IMR-90 (cell line): ENCODE results near the gene MGAT4A. TPM values are rescaled to one million over a fixed set of nuclear protein-coding genes. Genes with fewer than 3 reads are reported as not detected.

Experiments
- ATAC-seq: fragments of 200-7000 bp; cut with Tn5 transposase; 2 replicates; pipeline ENCODE4 v1.9.1; 2020; ENCODE audit warnings: low read depth, mild to moderate bottlenecking, moderate library complexity
- BruUV-seq: library from RNA; stranded (reverse); fragments of 400-500 nt; replicated peaks from 2 replicates; lab custom pipeline; 2021; lab: Mats Ljungman, UMichigan
- CTCF ChIA-PET: fragments of 300-600 bp; formaldehyde crosslinking; extraction: SDS; loops from one replicate; lab custom pipeline; 2021; ENCODE audit warnings: antibody characterized with exemption; lab: Yijun Ruan, JAX
- POLR2A ChIA-PET: fragments of 300-600 bp; sonication (Branson Sonifier 250); formaldehyde crosslinking; loops from one replicate; lab custom pipeline; 2022; ENCODE audit warnings: antibody characterized with exemption; ENCODE audit not compliant: unreplicated experiment; lab: Charles Lee
- DNase-seq: peaks from one replicate; pipeline ENCODE4 v3.0.0; 2013
- H2AFZ ChIP-seq: replicated peaks from 2 replicates; pipeline ENCODE3; 2013; ENCODE audit warnings: low read length, mild to moderate bottlenecking; ENCODE audit not compliant: poor library complexity
- H2AK5ac ChIP-seq: 2 replicates; pipeline ENCODE4 v1.6.1; 2013; ENCODE audit warnings: low read depth, low read length, inconsistent platforms
- H2AK9ac ChIP-seq: replicated peaks from 2 replicates; pipeline ENCODE3; 2013; ENCODE audit warnings: mild to moderate bottlenecking, low read depth, low read length, moderate library complexity; ENCODE audit not compliant: poor library complexity
- H2BK120ac ChIP-seq: 2 replicates; pipeline ENCODE4 v1.6.1; 2013; ENCODE audit warnings: low read depth, low read length, inconsistent platforms
- H2BK15ac ChIP-seq: 3 replicates; pipeline ENCODE4 v1.6.1; 2013; ENCODE audit warnings: low read depth, low read length, inconsistent platforms
- H2BK20ac ChIP-seq: 2 replicates; pipeline ENCODE4 v1.6.1; 2013; ENCODE audit warnings: low read depth, mild to moderate bottlenecking, inconsistent platforms, low read length, moderate library complexity
- H2BK5ac ChIP-seq: 2 replicates; pipeline ENCODE4 v1.6.1; 2013; ENCODE audit warnings: mild to moderate bottlenecking, low read depth, low read length, inconsistent platforms; ENCODE audit not compliant: poor library complexity, severe bottlenecking
- H3K14ac ChIP-seq: replicated peaks from 2 replicates; pipeline ENCODE4 v1.6.1; 2013; ENCODE audit warnings: low read depth, low read length, inconsistent platforms
- H3K18ac ChIP-seq: 2 replicates; pipeline ENCODE4 v1.6.1; 2013; ENCODE audit warnings: low read depth, low read length, control low read depth
- H3K23ac ChIP-seq: 2 replicates; pipeline ENCODE4 v1.6.1; 2013; ENCODE audit warnings: low read depth, low read length, inconsistent platforms
- H3K27ac ChIP-seq: 2 replicates; pipeline ENCODE4 v1.5.1; 2013; ENCODE audit warnings: mild to moderate bottlenecking, control low read depth, low read length; ENCODE audit not compliant: insufficient read depth
- H3K27me3 ChIP-seq: 2 replicates; pipeline ENCODE4 v1.6.1; 2013; ENCODE audit warnings: low read length; ENCODE audit not compliant: control insufficient read depth, insufficient read depth
- H3K36me3 ChIP-seq: 2 replicates; pipeline ENCODE4 v1.6.1; 2013; ENCODE audit warnings: low read length, mixed read lengths; ENCODE audit not compliant: control insufficient read depth, insufficient read depth
- H3K4ac ChIP-seq: 2 replicates; pipeline ENCODE4 v1.6.1; 2013; ENCODE audit warnings: low read depth, low read length, inconsistent platforms
- H3K4me1 ChIP-seq: 2 replicates; pipeline ENCODE4 v1.6.1; 2013; ENCODE audit warnings: low read length, mixed read lengths; ENCODE audit not compliant: control insufficient read depth, insufficient read depth
- H3K4me2 ChIP-seq: 2 replicates; pipeline ENCODE4 v1.6.1; 2013; ENCODE audit warnings: low read depth, mild to moderate bottlenecking, control low read depth, low read length, moderate library complexity
- H3K4me3 ChIP-seq: 2 replicates; pipeline ENCODE4 v1.5.1; 2013; ENCODE audit warnings: low read depth, mild to moderate bottlenecking, control low read depth, low read length, moderate library complexity; ENCODE audit not compliant: insufficient read depth
- H3K56ac ChIP-seq: 2 replicates; pipeline ENCODE4 v1.6.1; 2013; ENCODE audit warnings: low read length, inconsistent platforms; ENCODE audit not compliant: insufficient read depth; ENCODE audit errors: extremely low read depth
- H3K79me1 ChIP-seq, 2 experiments: 2 replicates each; pipeline ENCODE4 v1.6.1; 2013; ENCODE audit warnings: low read length in 2 of 2, inconsistent platforms in 1 of 2, low read depth in 1 of 2
- H3K9ac ChIP-seq: 2 replicates; pipeline ENCODE4 v1.6.1; 2013; ENCODE audit warnings: low read depth, low read length, control low read depth
- H3K9me1 ChIP-seq: 2 replicates; pipeline ENCODE4 v1.6.1; 2013; ENCODE audit warnings: low read length, inconsistent platforms; ENCODE audit not compliant: insufficient read depth
- H3K9me3 ChIP-seq: 2 replicates; pipeline ENCODE4 v1.6.1; 2013; ENCODE audit warnings: low read length; ENCODE audit not compliant: control insufficient read depth, insufficient read depth
- H4K20me1 ChIP-seq: 2 replicates; pipeline ENCODE4 v1.6.1; 2013; ENCODE audit warnings: low read length, inconsistent platforms; ENCODE audit not compliant: insufficient read depth
- H4K5ac ChIP-seq: 2 replicates; pipeline ENCODE4 v1.6.1; 2013; ENCODE audit warnings: mild to moderate bottlenecking, low read depth, low read length, control low read depth
- H4K8ac ChIP-seq, 2 experiments: 2 replicates each; pipeline ENCODE4 v1.6.1; 2013; ENCODE audit warnings: low read depth in 2 of 2, low read length in 2 of 2, control low read depth in 1 of 2, inconsistent platforms in 1 of 2
- H4K91ac ChIP-seq: 2 replicates; pipeline ENCODE4 v1.6.1; 2013; ENCODE audit warnings: low read depth, low read length, inconsistent platforms; ENCODE audit not compliant: insufficient read depth
- ELK1 ChIP-seq: fragments of 150-350 bp; IDR thresholded peaks from 2 replicates; pipeline ENCODE4 v1.6.1; 2016; ENCODE audit warnings: low read depth, mild to moderate bottlenecking, low read length, moderate library complexity, borderline replicate concordance
- NFE2L2 ChIP-seq: fragments of 150-350 bp; IDR thresholded peaks from 2 replicates; pipeline ENCODE4 v1.6.1; 2016; ENCODE audit warnings: low read depth, mild to moderate bottlenecking, low read length
- POLR2A ChIP-seq: IDR thresholded peaks from 2 replicates; pipeline ENCODE4 v1.6.1; 2012; ENCODE audit warnings: mild to moderate bottlenecking, low read depth, low read length
- WGBS, 2 experiments: methylation state at CpG; one replicate each; pipeline versions ENCODE4 v1.1.5 to v1.1.7; 2013; ENCODE audit warnings: missing lambda C conversion rate in 2 of 2; ENCODE audit not compliant: insufficient read length in 1 of 2; ENCODE audit errors: extremely low coverage in 2 of 2; 5-methylcytosine and 5-hydroxymethylcytosine counted together
- dilution Hi-C: fragments of 300-500 bp; cut with HindIII; formaldehyde crosslinking; loops from one replicate; pipeline ENCODE4 v1.14.3; 2018; ENCODE audit warnings: low sequenced_read_pairs; ENCODE audit not compliant: unreplicated experiment
- in situ Hi-C: fragments of 300-500 bp; cut with MboI; formaldehyde crosslinking; loops from 3 replicates; pipeline ENCODE4 v1.14.3; 2019; ENCODE audit warnings: low sequenced_read_pairs, inconsistent platforms, mixed read lengths
- intact Hi-C: fragments of 100-400 bp; cut with micrococcal nuclease; formaldehyde crosslinking; loops from 2 replicates; pipeline ENCODE4 v1.10.0; 2022
- polyA plus RNA-seq, 3 experiments: library from polyadenylated mRNA; depleted of rRNA; stranded (reverse); fragments of >200 nt; gene quantifications; 2 replicates each; pipeline ENCODE4 v1.2.3, GENCODE V29; 2012; ENCODE audit warnings: low replicate concordance in 1 of 3
- total RNA-seq: library from RNA; depleted of rRNA; stranded (reverse); fragments of >200 nt; gene quantifications from 2 replicates; pipeline ENCODE4 v1.2.3, GENCODE V29; 2012
- TF ChIP-seq, protein P1 (sequence below): conservative IDR thresholded peaks from 2 replicates; pipeline ENCODE4 v1.5.1; 2012; ENCODE audit warnings: mild to moderate bottlenecking, low read depth, low read length, improper control_type of control experiment

Gene MGAT4A
- total and polyA plus RNA-seq, 2 of the 4 experiments (the other 2 are of a cell fraction) = under 0.01 TPM; not detected in 1

GRCh38 chr2:98763209-98763951 is 32.4 kb upstream of the MGAT4A start:
- H2AFZ ChIP-seq = no peak overlapping the region
- peaks cover 14% of the 10 kb centered on the region for H3K27me3 ChIP-seq
- H3K9ac ChIP-seq = no peak overlapping the region
- H3K9me3 ChIP-seq = no peaks in the 10 kb centered on the region
- dilution Hi-C loops = no loop called here
- H3K18ac ChIP-seq = no peak overlapping the region
- no peak overlapping the region for H4K91ac ChIP-seq
- H4K20me1 ChIP-seq = no peaks in the 10 kb centered on the region
- no peak overlapping the region for H2BK120ac ChIP-seq
- intact Hi-C loops = no loop called here
- no CpG with 5 or more reads among the region's 6 CpGs for WGBS, 2 experiments
- no peak overlapping the region for H2BK15ac ChIP-seq
- no peak overlapping the region for H3K4ac ChIP-seq
- H3K23ac ChIP-seq = no peak overlapping the region
- no TSS peak for BruUV-seq
- H3K56ac ChIP-seq = no peak overlapping the region
- in situ Hi-C loops = no loop called here
- TF ChIP-seq POLR2A (no peak), ELK1 (no peak), NFE2L2 (no peak)
- TF ChIP-seq, protein P1, sequence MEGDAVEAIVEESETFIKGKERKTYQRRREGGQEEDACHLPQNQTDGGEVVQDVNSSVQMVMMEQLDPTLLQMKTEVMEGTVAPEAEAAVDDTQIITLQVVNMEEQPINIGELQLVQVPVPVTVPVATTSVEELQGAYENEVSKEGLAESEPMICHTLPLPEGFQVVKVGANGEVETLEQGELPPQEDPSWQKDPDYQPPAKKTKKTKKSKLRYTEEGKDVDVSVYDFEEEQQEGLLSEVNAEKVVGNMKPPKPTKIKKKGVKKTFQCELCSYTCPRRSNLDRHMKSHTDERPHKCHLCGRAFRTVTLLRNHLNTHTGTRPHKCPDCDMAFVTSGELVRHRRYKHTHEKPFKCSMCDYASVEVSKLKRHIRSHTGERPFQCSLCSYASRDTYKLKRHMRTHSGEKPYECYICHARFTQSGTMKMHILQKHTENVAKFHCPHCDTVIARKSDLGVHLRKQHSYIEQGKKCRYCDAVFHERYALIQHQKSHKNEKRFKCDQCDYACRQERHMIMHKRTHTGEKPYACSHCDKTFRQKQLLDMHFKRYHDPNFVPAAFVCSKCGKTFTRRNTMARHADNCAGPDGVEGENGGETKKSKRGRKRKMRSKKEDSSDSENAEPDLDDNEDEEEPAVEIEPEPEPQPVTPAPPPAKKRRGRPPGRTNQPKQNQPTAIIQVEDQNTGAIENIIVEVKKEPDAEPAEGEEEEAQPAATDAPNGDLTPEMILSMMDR = no peak
- ChIA-PET CTCF (no interaction called here), POLR2A (no interaction called here)
- no peak overlapping the region for H3K27ac ChIP-seq
- no peaks in the 10 kb centered on the region for H3K79me1 ChIP-seq
- H3K9me1 ChIP-seq = no peaks in the 10 kb centered on the region
- no peak overlapping the region for H4K8ac ChIP-seq
- H3K4me2 ChIP-seq = no peak overlapping the region
- H4K5ac ChIP-seq = no peak overlapping the region
- H2AK9ac ChIP-seq = no peak overlapping the region
- no peaks in the 10 kb centered on the region for H3K36me3 ChIP-seq
- H2BK5ac ChIP-seq = no peak overlapping the region
- H2BK20ac ChIP-seq = no peak overlapping the region
- H3K4me3 ChIP-seq = no peak overlapping the region
- H3K4me1 ChIP-seq = no peaks in the 10 kb centered on the region
- ATAC-seq (no peak), DNase-seq (no peak)
- H3K14ac ChIP-seq = no peak overlapping the region
- H2AK5ac ChIP-seq = no peak overlapping the region
